H1 (cell line): ENCODE measurements around the gene CCDC120. TPM values are rescaled to one million over a fixed set of nuclear protein-coding genes. Genes with fewer than 3 reads are reported as not detected.

Experiments
- CTCF ChIA-PET: fragments of 300-600 bp; sonication (Branson Sonifier 250); formaldehyde crosslinking; loops from one replicate; lab custom pipeline; 2021; ENCODE audit not compliant: partially characterized antibody; lab: Charles Lee
- POLR2A ChIA-PET: fragments of 300-600 bp; sonication (Branson Sonifier 250); formaldehyde crosslinking; loops from one replicate; lab custom pipeline; 2021; ENCODE audit warnings: inconsistent platforms; ENCODE audit not compliant: partially characterized antibody; lab: Charles Lee
- DNase-seq, 2 experiments: peaks; one replicate each; pipeline versions ENCODE4 v3.0.0 to v3.0.0-alpha.2; 2010 to 2022; ENCODE audit warnings: low spot score in 2 of 2, low read depth in 1 of 2, mixed read lengths in 1 of 2
- FAIRE-seq: peaks from 2 replicates; lab custom pipeline; 2011; peaks lifted over from hg19 to GRCh38; lab: Jason Lieb, UNC
- H2AFZ ChIP-seq: 2 replicates; pipeline ENCODE4 v1.8.1; 2012; ENCODE audit warnings: low read length, inconsistent platforms
- H2AK5ac ChIP-seq: 2 replicates; pipeline ENCODE4 v1.6.1; 2013; ENCODE audit warnings: low read depth, low read length
- H2BK120ac ChIP-seq: replicated peaks from 2 replicates; pipeline ENCODE3; 2013; ENCODE audit warnings: low read depth, low read length, inconsistent platforms
- H2BK12ac ChIP-seq: 2 replicates; pipeline ENCODE4 v1.6.1; 2013; ENCODE audit warnings: low read depth, low read length
- H2BK15ac ChIP-seq: 2 replicates; pipeline ENCODE4 v1.6.1; 2013; ENCODE audit warnings: low read length
- H2BK20ac ChIP-seq: 2 replicates; pipeline ENCODE4 v1.6.1; 2013; ENCODE audit warnings: low read length
- H2BK5ac ChIP-seq: 2 replicates; pipeline ENCODE4 v1.6.1; 2013; ENCODE audit warnings: low read depth, low read length
- H3K14ac ChIP-seq: 2 replicates; pipeline ENCODE4 v1.6.1; 2013; ENCODE audit warnings: inconsistent platforms; ENCODE audit not compliant: insufficient read length
- H3K18ac ChIP-seq: 2 replicates; pipeline ENCODE4 v1.6.1; 2013; ENCODE audit warnings: low read length; ENCODE audit errors: extremely low read depth
- H3K23ac ChIP-seq: 2 replicates; pipeline ENCODE4 v1.6.1; 2013; ENCODE audit warnings: inconsistent platforms; ENCODE audit not compliant: insufficient read length
- H3K23me2 ChIP-seq: 2 replicates; pipeline ENCODE4 v1.6.1; 2013; ENCODE audit warnings: low read depth, low read length
- H3K27ac ChIP-seq: 2 replicates; pipeline ENCODE4 v1.6.1; 2011; ENCODE audit warnings: low read depth, low read length, inconsistent platforms
- H3K27me3 ChIP-seq, 4 experiments: replicated peaks in 1 of 4; 1 replicate in 1 of 4; 2 replicates in 3 of 4; pipeline versions ENCODE4 v1.6.1 to v1.8.1; 2011 to 2013; ENCODE audit warnings: low read length in 3 of 4, mild to moderate bottlenecking in 3 of 4, inconsistent platforms in 2 of 4, mixed read lengths in 2 of 4, moderate library complexity in 1 of 4; ENCODE audit not compliant: control insufficient read depth in 3 of 4, insufficient read depth in 3 of 4; ENCODE audit errors: extremely low read depth in 1 of 4
- H3K36me3 ChIP-seq, 4 experiments: 2 replicates each; pipeline versions ENCODE4 v1.6.1 to v1.8.1; 2011 to 2013; ENCODE audit warnings: mild to moderate bottlenecking in 4 of 4, low read length in 3 of 4, moderate library complexity in 2 of 4, control low read depth in 1 of 4, inconsistent platforms in 1 of 4; ENCODE audit not compliant: insufficient read depth in 4 of 4, control insufficient read depth in 2 of 4
- H3K4ac ChIP-seq: replicated peaks from 2 replicates; pipeline ENCODE3; 2013; ENCODE audit warnings: low read length, low read depth, mixed read lengths, inconsistent platforms; ENCODE audit not compliant: insufficient read length
- H3K4me1 ChIP-seq, 4 experiments: replicated peaks in 1 of 4; 1 replicate in 1 of 4; 2 replicates in 3 of 4; pipeline versions ENCODE4 v1.6.1 to v1.8.1; 2011 to 2013; ENCODE audit warnings: low read length in 3 of 4, inconsistent platforms in 2 of 4, mixed read lengths in 1 of 4; ENCODE audit not compliant: insufficient read depth in 4 of 4, control insufficient read depth in 3 of 4
- H3K4me2 ChIP-seq, 2 experiments: 2 replicates each; pipeline versions ENCODE4 v1.6.1 to v1.8.1; 2011 to 2013; ENCODE audit warnings: low read depth in 2 of 2, low read length in 2 of 2, control low read depth in 1 of 2, inconsistent platforms in 1 of 2, mild to moderate bottlenecking in 1 of 2; ENCODE audit not compliant: insufficient read depth in 1 of 2
- H3K4me3 ChIP-seq, 4 experiments: fragments of 200-600, 300-600 bp in 1 of 4; sonication (generic), shearing (Covaris generic), sonication (Bioruptor Twin) in 1 of 4; 2 replicates each; pipeline versions ENCODE4 v1.5.1 to v1.8.1; 2011 to 2016; ENCODE audit warnings: low read length in 4 of 4, low read depth in 3 of 4, control low read depth in 2 of 4, inconsistent platforms in 2 of 4, mild to moderate bottlenecking in 2 of 4, mixed read lengths in 1 of 4, moderate library complexity in 1 of 4; ENCODE audit not compliant: insufficient read depth in 2 of 4; ENCODE audit errors: extremely low read depth in 1 of 4
- H3K56ac ChIP-seq: replicated peaks from 2 replicates; pipeline ENCODE3; 2013; ENCODE audit warnings: low read depth, mild to moderate bottlenecking, mixed read lengths, low read length, inconsistent platforms; ENCODE audit not compliant: insufficient read length
- H3K79me1 ChIP-seq: 2 replicates; pipeline ENCODE4 v1.6.1; 2013; ENCODE audit warnings: low read depth, low read length, control low read depth
- H3K79me2 ChIP-seq, 2 experiments: 2 replicates each; pipeline versions ENCODE4 v1.6.1 to v1.8.1; 2012 to 2013; ENCODE audit warnings: low read length in 2 of 2, mild to moderate bottlenecking in 2 of 2, inconsistent platforms in 1 of 2; ENCODE audit not compliant: insufficient read depth in 2 of 2, control insufficient read depth in 1 of 2
- H3K9ac ChIP-seq, 4 experiments: replicated peaks in 1 of 4; 1 replicate in 1 of 4; 2 replicates in 3 of 4; pipeline versions ENCODE4 v1.6.1 to v1.8.1; 2011 to 2013; ENCODE audit warnings: low read depth in 3 of 4, low read length in 3 of 4, control low read depth in 2 of 4, mild to moderate bottlenecking in 2 of 4, moderate library complexity in 2 of 4, inconsistent platforms in 1 of 4; ENCODE audit errors: extremely low read depth in 1 of 4
- H3K9me3 ChIP-seq, 2 experiments: 2 replicates each; pipeline versions ENCODE4 v1.6.1 to v1.8.1; 2012 to 2013; ENCODE audit warnings: mild to moderate bottlenecking in 2 of 2, moderate library complexity in 2 of 2, control low read depth in 1 of 2, inconsistent platforms in 1 of 2, low read depth in 1 of 2, low read length in 1 of 2, mixed read lengths in 1 of 2; ENCODE audit not compliant: insufficient read depth in 2 of 2
- H4K20me1 ChIP-seq, 2 experiments: replicated peaks in 1 of 2; 2 replicates each; pipeline versions ENCODE3 to v1.8.1; 2011 to 2013; ENCODE audit warnings: inconsistent platforms in 2 of 2, low read length in 2 of 2, mild to moderate bottlenecking in 1 of 2; ENCODE audit not compliant: insufficient read depth in 2 of 2, control insufficient read depth in 1 of 2
- H4K5ac ChIP-seq: 2 replicates; pipeline ENCODE4 v1.6.1; 2013; ENCODE audit warnings: low read length, low read depth, mixed read lengths, inconsistent platforms; ENCODE audit not compliant: insufficient read length
- H4K8ac ChIP-seq: 2 replicates; pipeline ENCODE4 v1.8.0; 2013; ENCODE audit warnings: mild to moderate bottlenecking, moderate library complexity, low read length, inconsistent platforms; ENCODE audit not compliant: insufficient read depth; ENCODE audit errors: extremely low read depth
- H4K91ac ChIP-seq: replicated peaks from 2 replicates; pipeline ENCODE3; 2013; ENCODE audit warnings: low read length, mixed read lengths, inconsistent platforms; ENCODE audit not compliant: insufficient read length
- ATF2 ChIP-seq: IDR thresholded peaks from 2 replicates; pipeline ENCODE4 v1.6.1; 2012; ENCODE audit warnings: low read length, inconsistent platforms
- CBX5 ChIP-seq: fragments of 300-800, 300-1000 bp; sonication (generic); IDR thresholded peaks from 2 replicates; pipeline ENCODE4 v1.7.1; 2016; ENCODE audit warnings: antibody characterized with exemption, low read length, low read depth
- EP300 ChIP-seq, 2 experiments: IDR thresholded peaks; 1 replicate in 1 of 2; 2 replicates in 1 of 2; pipeline ENCODE4 v1.6.1; 2011 to 2012; ENCODE audit warnings: low read depth in 2 of 2, low read length in 2 of 2, mild to moderate bottlenecking in 2 of 2, borderline replicate concordance in 1 of 2, inconsistent platforms in 1 of 2, moderate library complexity in 1 of 2
- GABPA ChIP-seq: IDR thresholded peaks from 2 replicates; pipeline ENCODE4 v1.6.1; 2011; ENCODE audit warnings: mild to moderate bottlenecking, low read length, moderate library complexity, borderline replicate concordance; ENCODE audit not compliant: insufficient read depth
- KDM4A ChIP-seq: IDR thresholded peaks from one replicate; pipeline ENCODE4 v1.7.1; 2012; ENCODE audit warnings: low read depth, mild to moderate bottlenecking, moderate library complexity, low read length, inconsistent platforms; ENCODE audit not compliant: severe bottlenecking
- KDM5A ChIP-seq: fragments of 200-600 bp; IDR thresholded peaks from 2 replicates; pipeline ENCODE4 v1.7.1; 2012; ENCODE audit warnings: mild to moderate bottlenecking, low read length, inconsistent platforms, mixed read lengths
- POU5F1 ChIP-seq: IDR thresholded peaks from 2 replicates; pipeline ENCODE4 v1.6.1; 2011; ENCODE audit warnings: low read depth, mild to moderate bottlenecking, low read length, moderate library complexity
- RAD21 ChIP-seq, 2 experiments: IDR thresholded peaks in 1 of 2; conservative IDR thresholded peaks in 1 of 2; 2 replicates each; pipeline ENCODE4 v1.6.1; 2011; ENCODE audit warnings: low read depth in 2 of 2, low read length in 2 of 2, improper control_type of control experiment in 1 of 2, inconsistent platforms in 1 of 2, mild to moderate bottlenecking in 1 of 2, moderate library complexity in 1 of 2
- RFX5 ChIP-seq: IDR thresholded peaks from 2 replicates; pipeline ENCODE4 v1.6.1; 2011; ENCODE audit warnings: low read depth, low read length, improper control_type of control experiment, borderline replicate concordance
- RXRA ChIP-seq: IDR thresholded peaks from 2 replicates; pipeline ENCODE4 v1.6.1; 2011; ENCODE audit warnings: low read depth, mild to moderate bottlenecking, low read length, moderate library complexity; ENCODE audit not compliant: insufficient read depth
- SIN3A ChIP-seq, 2 experiments: IDR thresholded peaks in 1 of 2; conservative IDR thresholded peaks in 1 of 2; 2 replicates each; pipeline ENCODE4 v1.6.1; 2011 to 2012; ENCODE audit warnings: low read length in 2 of 2, improper control_type of control experiment in 1 of 2, low read depth in 1 of 2, mild to moderate bottlenecking in 1 of 2
- WGBS, 2 experiments: shearing (Covaris generic) in 1 of 2; methylation state at CpG; one replicate each; pipeline versions ENCODE4 v1.1.6 to v1.1.7; 2013 to 2015; ENCODE audit warnings: low lambda C conversion rate in 2 of 2, mixed read lengths in 2 of 2, inconsistent platforms in 1 of 2, low coverage in 1 of 2, missing lambda C conversion rate in 1 of 2; ENCODE audit not compliant: insufficient replicate concordance in 2 of 2, insufficient coverage in 1 of 2, insufficient read length in 1 of 2; ENCODE audit errors: extremely low coverage in 1 of 2, missing lambda C conversion rate in 1 of 2; 5-methylcytosine and 5-hydroxymethylcytosine counted together
- polyA plus RNA-seq, 7 experiments: library from polyadenylated mRNA; depleted of rRNA in 3 of 7; stranded (reverse) in 5 of 7; unstranded in 2 of 7; fragments of >200 nt in 5 of 7; fragments of 200-250 nt in 2 of 7; gene quantifications; 1 replicate in 5 of 7; 2 replicates in 1 of 7; 4 replicates in 1 of 7; pipeline versions ENCODE4 v1.2.1 to v1.2.3, GENCODE V29; 2011 to 2013; ENCODE audit warnings: missing spikeins in 2 of 7, mixed read lengths in 2 of 7
- total RNA-seq: library from RNA; stranded (reverse); fragmentation: NEBNext Ultra II Directional; extraction: Animal tissue kit (Norgen Biotek cat#: 25700); gene quantifications from 2 replicates; pipeline ENCODE4 v1.2.1, GENCODE V29; 2021

CCDC120 gene
- total and polyA plus RNA-seq, 2 of the 8 experiments (the other 6 are each of a cell fraction or from before 2014, with no cell fraction given): 4.9 to 11.9 TPM

- Histone ChIP-seq H2BK120ac (no peak overlapping the region), H2BK15ac (no peak overlapping the region), H2BK5ac (no peak overlapping the region), H3K36me3 (peaks cover 0 to 12% (median 3%) of the 10 kb centered on the region in 4 experiments; a peak in 2 of 8 replicates), H3K56ac (no peak overlapping the region), H2AFZ (no peak overlapping the region), H3K18ac (no peak overlapping the region), H3K4ac (no peak overlapping the region), H3K79me2 (no peaks in the 10 kb centered on the region), H3K27me3 (no peaks in the 10 kb centered on the region), H3K79me1 (no peaks in the 10 kb centered on the region), H3K9ac (no peak overlapping the region), H2BK12ac (no peak overlapping the region), H2AK5ac (no peak overlapping the region), H3K23me2 (no peaks in the 10 kb centered on the region), H2BK20ac (no peak overlapping the region), H3K27ac (no peak overlapping the region), H3K9me3 (no peaks in the 10 kb centered on the region), H3K4me1 (peaks cover 0 to 5% (median 1%) of the 10 kb centered on the region in 4 experiments; a peak in 4 of 7 replicates), H4K5ac (no peak overlapping the region), H3K4me3 (no peak overlapping the region), H3K4me2 (no peak overlapping the region), H3K23ac (no peak overlapping the region), H4K8ac (no peak overlapping the region), H3K14ac (no peak overlapping the region), H4K91ac (no peak overlapping the region), H4K20me1 (peaks cover 0 to 1% of the 10 kb centered on the region in 2 experiments)
- no peak for FAIRE-seq
- ChIA-PET CTCF (no interaction called here), POLR2A (interaction anchor here (0.7 to 1.6 kb wide), 2 partner anchors 11 to 155 kb away, joined by 3 read pairs; no protein-coding TSS in a partner anchor)
- WGBS, 2 experiments: 64% methylated on average over 6 of the region's 9 CpGs; no CpG with 5 or more reads in 1 of the 2 experiments
- DNase-seq: no peak
- TF ChIP-seq RXRA (no peak), RFX5 (no peak), CBX5 (no peak), POU5F1 (no peak), ATF2 (no peak), SIN3A (conservative IDR thresholded peaks at IDR 0.05 in 1 of 2, IDR thresholded peaks at IDR 0.05 in 1 of 2; ENCODE audit: low read depth in 1 of 2, low read length in 2 of 2) (no peak), KDM4A (no peak), GABPA (no peak), KDM5A (no peak), EP300 (IDR thresholded peaks at IDR 0.05; ENCODE audit: borderline replicate concordance in 1 of 2, low read depth in 2 of 2, low read length in 2 of 2) (no peak), RAD21 (IDR thresholded peaks at IDR 0.05 in 1 of 2, conservative IDR thresholded peaks at IDR 0.05 in 1 of 2; ENCODE audit: low read depth in 2 of 2, low read length in 2 of 2) (no peak)
These were observed 7.9 kb downstream of the CCDC120 start for GRCh38 chrX:49066690-49067089.
